OCI-LY3 (cell line): ENCODE measurements around the gene CHTF18.

ENCODE experiments used
- CTCF ChIP-seq: fragments of 200-600, 300-600 bp; sonication (generic); IDR thresholded peaks from 2 replicates; pipeline ENCODE4 v1.5.1; 2014; ENCODE audit warnings: antibody characterized with exemption, low read length, low read depth
- EZH2phosphoT487 ChIP-seq: fragments of 200-600 bp; shearing (Covaris generic); IDR thresholded peaks from 2 replicates; pipeline ENCODE4 v1.6.1; 2018; ENCODE audit warnings: antibody characterized with exemption, mixed run types, low read depth

GRCh38 chr16:766820-767640 lies 21.4 kb upstream of the CHTF18 start:
- TF ChIP-seq CTCF (no peak), EZH2phosphoT487 (no peak)
